BE2C (cell line): ENCODE measurements around the gene OR10H2. TPM values are rescaled to one million over a fixed set of nuclear protein-coding genes. Genes with fewer than 3 reads are reported as not detected.
"Not testable (repeated sequence)": the region's sequence is repeated elsewhere in the genome, so short reads cannot be mapped to it uniquely, and the experiment has no call there.

ENCODE experiments used
- DNase-seq: peaks from one replicate; pipeline ENCODE4 v3.0.0-alpha.2; 2020
- H3K27me3 ChIP-seq: fragments of 250-450 bp; sonication (Bioruptor Pico); 2 replicates; pipeline ENCODE4 v1.5.1; 2020; ENCODE audit warnings: mild to moderate bottlenecking
- H3K36me3 ChIP-seq: fragments of 250-450 bp; sonication (Bioruptor Pico); 2 replicates; pipeline ENCODE4 v1.5.1; 2020; ENCODE audit warnings: mild to moderate bottlenecking
- H3K4me1 ChIP-seq: fragments of 250-450 bp; sonication (Bioruptor Pico); 2 replicates; pipeline ENCODE4 v1.5.1; 2020
- H3K4me3 ChIP-seq: 2 replicates; pipeline ENCODE4 v1.5.1; 2011; ENCODE audit warnings: low read depth, low read length
- H3K9me3 ChIP-seq: fragments of 250-450 bp; sonication (Bioruptor Pico); 2 replicates; pipeline ENCODE4 v1.5.1; 2020
- polyA plus RNA-seq: library from polyadenylated mRNA; unstranded; fragments of >200 nt; gene quantifications from one replicate; pipeline ENCODE4 v1.2.1, GENCODE V29; 2012; ENCODE audit warnings: low read depth, missing spikeins; ENCODE audit not compliant: insufficient read length, insufficient read depth
- TF ChIP-seq, protein P1 (sequence below): IDR thresholded peaks from 2 replicates; pipeline ENCODE4 v1.5.1; 2012; ENCODE audit warnings: mild to moderate bottlenecking, low read depth, low read length

Gene OR10H2, protein sequence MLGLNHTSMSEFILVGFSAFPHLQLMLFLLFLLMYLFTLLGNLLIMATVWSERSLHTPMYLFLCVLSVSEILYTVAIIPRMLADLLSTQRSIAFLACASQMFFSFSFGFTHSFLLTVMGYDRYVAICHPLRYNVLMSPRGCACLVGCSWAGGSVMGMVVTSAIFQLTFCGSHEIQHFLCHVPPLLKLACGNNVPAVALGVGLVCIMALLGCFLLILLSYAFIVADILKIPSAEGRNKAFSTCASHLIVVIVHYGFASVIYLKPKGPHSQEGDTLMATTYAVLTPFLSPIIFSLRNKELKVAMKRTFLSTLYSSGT
- not detected for polyA plus RNA-seq

DNA sequence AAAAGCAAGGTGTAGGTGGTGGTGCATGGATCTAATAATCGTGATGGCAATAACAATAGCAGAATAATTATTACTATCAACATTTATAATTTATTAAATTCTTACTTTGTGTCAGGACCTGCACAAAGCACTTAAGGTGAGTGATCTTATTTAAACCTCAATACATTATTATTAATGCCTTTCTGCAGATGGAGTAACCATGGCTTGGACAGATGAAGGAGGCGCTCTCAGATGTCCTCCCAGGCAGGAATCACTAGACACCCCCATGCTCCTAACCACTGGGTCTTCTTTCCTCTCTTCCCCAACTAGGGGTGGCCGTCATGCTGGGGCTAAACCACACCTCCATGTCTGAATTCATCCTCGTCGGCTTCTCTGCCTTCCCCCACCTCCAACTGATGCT lies at the start of gene OR10H2:
Gene OR10H2 (plus strand): TSS at position 301 of the 400 bp plus-strand sequence. CDS start 20 bp downstream, at position 321.
- Histone ChIP-seq H3K4me1 (no peaks in the 10 kb centered on the region), H3K36me3 (no peaks in the 10 kb centered on the region), H3K27me3 (no peaks in the 10 kb centered on the region), H3K4me3 (no peak within 1 kb of the TSS), H3K9me3 (no peaks in the 10 kb centered on the region)
- no peak for DNase-seq
- TF ChIP-seq, protein P1, sequence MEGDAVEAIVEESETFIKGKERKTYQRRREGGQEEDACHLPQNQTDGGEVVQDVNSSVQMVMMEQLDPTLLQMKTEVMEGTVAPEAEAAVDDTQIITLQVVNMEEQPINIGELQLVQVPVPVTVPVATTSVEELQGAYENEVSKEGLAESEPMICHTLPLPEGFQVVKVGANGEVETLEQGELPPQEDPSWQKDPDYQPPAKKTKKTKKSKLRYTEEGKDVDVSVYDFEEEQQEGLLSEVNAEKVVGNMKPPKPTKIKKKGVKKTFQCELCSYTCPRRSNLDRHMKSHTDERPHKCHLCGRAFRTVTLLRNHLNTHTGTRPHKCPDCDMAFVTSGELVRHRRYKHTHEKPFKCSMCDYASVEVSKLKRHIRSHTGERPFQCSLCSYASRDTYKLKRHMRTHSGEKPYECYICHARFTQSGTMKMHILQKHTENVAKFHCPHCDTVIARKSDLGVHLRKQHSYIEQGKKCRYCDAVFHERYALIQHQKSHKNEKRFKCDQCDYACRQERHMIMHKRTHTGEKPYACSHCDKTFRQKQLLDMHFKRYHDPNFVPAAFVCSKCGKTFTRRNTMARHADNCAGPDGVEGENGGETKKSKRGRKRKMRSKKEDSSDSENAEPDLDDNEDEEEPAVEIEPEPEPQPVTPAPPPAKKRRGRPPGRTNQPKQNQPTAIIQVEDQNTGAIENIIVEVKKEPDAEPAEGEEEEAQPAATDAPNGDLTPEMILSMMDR, result no peak

DNA sequence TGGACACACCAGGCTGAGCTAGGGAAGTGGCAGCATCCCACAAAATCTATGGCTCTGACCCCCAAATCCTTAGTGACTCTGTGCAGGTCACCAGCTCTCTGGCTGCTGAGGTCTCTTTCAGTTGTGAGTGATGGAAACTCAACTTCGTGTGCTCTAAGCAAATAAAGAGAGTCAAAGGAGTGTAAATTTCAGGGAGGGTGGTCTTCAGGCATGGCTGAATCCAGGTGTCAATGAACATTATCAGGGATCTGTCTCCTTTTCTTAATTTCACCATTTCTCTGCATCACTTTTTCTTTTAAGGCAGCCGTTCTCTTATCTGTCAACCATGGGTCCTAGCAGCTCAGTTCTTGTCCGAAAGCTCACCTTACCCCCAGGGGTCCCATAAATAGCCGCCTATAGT lies 48.7 kb upstream of the OR10H2 start:
- no peak for DNase-seq
- Histone ChIP-seq H3K4me1 (no peaks in the 10 kb centered on the region), H3K9me3 (no peaks in the 10 kb centered on the region; the same call in 1 of the 2 replicates), H3K36me3 (no peaks in the 10 kb centered on the region), H3K4me3 (no peak overlapping the region), H3K27me3 (no peaks in the 10 kb centered on the region)
- TF ChIP-seq, protein P1, result no peak

DNA sequence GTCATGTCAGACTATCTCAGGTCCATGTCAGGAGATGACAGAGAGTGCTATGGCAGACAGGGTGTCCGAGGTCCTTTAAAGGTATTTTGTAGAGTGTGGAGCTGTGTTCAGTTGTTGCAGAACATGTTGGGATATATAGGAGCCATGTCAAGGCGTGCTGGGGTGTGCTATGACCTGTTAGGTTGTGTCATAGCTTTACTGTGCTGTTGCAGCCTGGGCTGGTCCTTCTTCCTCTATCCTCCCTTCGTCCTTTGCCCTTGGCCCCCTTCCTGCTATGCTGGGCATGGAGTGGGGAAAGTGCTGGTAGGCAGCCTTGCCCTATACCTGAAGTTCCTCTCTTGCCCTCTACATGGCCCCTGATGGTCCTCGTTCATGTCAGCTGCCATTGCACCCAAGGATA lies 48.0 kb upstream of the OR10H2 start:
- H3K4me1 ChIP-seq, H3K4me3 ChIP-seq, H3K27me3 ChIP-seq, DNase-seq, H3K36me3 ChIP-seq, H3K9me3 ChIP-seq: not testable (repeated sequence)

DNA sequence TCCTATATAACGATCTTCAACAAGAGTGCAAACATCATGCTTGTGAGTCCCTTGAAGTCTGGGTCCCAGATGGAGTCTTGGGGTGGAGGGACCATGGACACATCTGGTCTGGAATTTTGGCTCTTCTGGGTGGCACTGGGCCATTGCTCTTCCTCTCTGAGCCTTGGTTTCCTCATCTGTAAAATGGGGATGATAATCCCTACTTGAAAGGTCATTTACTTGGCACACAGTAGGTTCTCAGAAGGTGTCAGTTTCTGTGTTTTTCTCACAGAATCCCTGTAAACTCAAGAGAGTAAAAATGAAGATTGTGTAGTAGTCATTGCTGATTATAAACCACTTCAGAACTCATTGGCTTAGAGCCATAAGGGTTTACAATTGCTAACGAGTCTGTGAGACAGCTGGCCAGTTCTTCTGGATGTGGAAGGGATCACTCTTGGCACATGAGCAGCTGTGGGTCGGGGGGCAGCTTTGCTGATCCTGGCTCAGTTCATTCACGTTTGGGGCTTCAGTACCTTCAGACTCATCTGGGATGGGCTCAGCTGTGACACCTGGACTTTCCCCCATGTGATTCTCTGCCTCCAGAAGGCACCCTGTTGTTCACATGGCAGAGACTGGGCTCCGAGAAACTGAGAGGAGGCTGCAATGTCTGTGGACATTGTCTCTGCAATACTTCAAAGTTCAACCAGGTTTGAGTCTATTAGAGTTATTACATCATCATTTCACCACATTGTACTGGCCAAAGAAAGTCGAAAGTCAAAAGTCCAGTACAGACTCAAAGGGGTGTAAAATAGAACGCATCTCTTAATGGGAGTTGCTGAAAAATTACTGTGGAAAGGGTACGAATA lies 47.1 kb upstream of the OR10H2 start:
- H3K27me3 ChIP-seq, result no peaks in the 10 kb centered on the region
- no peaks in the 10 kb centered on the region for H3K4me1 ChIP-seq
- TF ChIP-seq, protein P1, result no peak
- no peaks in the 10 kb centered on the region; the same call in 1 of the 2 replicates for H3K9me3 ChIP-seq
- no peaks in the 10 kb centered on the region for H3K36me3 ChIP-seq
- DNase-seq, result no peak
- H3K4me3 ChIP-seq, result no peak overlapping the region

DNA sequence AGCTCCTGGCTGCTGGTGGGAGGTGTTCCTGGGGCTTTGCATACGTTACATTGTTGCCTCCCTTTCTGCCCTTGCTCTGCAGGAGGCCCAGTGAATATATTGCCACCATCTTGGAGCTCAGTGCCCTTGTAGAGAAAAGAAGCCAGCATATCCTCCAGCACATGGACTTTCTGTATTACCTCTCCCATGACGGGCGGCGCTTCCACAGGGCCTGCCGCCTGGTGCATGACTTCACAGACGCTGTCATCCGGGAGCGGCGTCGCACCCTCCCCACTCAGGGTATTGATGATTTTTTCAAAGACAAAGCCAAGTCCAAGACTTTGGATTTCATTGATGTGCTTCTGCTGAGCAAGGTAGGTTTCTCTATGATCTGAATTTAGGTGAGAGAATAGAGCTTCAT lies 44.4 kb upstream of the OR10H2 start:
- H3K27me3 ChIP-seq, result no peaks in the 10 kb centered on the region
- H3K4me3 ChIP-seq, result no peak overlapping the region
- H3K36me3 ChIP-seq, result no peaks in the 10 kb centered on the region
- no peak for DNase-seq
- TF ChIP-seq, protein P1, result no peak
- H3K4me1 ChIP-seq, result no peaks in the 10 kb centered on the region
- H3K9me3 ChIP-seq, result no peaks in the 10 kb centered on the region; the same call in 1 of the 2 replicates

DNA sequence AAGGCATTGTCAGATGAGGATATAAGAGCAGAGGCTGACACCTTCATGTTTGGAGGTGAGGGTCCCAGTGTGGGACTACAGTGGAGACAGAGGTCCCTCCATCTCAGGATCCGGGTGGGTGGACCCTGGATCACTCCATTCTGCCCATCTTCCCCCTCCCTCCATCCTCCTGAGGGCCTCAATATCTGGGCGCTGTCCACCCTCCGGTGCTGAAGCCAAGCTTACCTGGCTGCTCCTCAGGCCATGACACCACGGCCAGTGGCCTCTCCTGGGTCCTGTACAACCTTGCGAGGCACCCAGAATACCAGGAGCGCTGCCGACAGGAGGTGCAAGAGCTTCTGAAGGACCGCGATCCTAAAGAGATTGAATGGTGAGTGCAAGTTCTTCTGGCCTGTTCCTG lies 43.0 kb upstream of the OR10H2 start:
- Histone ChIP-seq H3K4me3 (no peak overlapping the region), H3K9me3 (no peaks in the 10 kb centered on the region), H3K27me3 (no peaks in the 10 kb centered on the region), H3K4me1 (no peaks in the 10 kb centered on the region), H3K36me3 (no peaks in the 10 kb centered on the region)
- no peak for DNase-seq
- TF ChIP-seq, protein P1, result no peak
